ENCODE data around the gene CCNB1IP1.

DNA sequence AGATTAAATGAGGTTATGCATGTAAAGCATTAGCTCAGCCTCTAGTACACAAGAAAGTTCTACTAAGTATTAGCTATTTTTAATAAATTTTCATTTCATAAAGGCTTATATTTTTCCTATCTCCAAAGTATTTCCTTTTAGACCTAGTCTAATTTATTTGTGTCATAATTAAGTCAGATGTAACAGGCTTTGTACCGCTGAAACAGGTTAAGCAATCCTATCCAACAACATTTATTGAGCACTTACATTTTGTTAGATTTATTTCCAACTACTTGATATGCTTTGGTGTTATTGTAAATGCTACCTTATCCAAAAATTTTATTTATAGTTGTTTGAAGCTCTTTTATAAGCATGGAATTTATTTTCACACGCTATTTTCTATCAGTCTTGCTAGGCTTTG lies 8.6 kb upstream of the CCNB1IP1 start:
- TF ChIP-seq CEBPB (IDR thresholded peaks at IDR 0.05) (no peak), TCF12 (IDR thresholded peaks at IDR 0.05; ENCODE audit: low read depth) (no peak)

All from Ishikawa (cell line).